Astrocyte of the cerebellum (primary cell): ENCODE data around the gene OSR1.
"Not testable (repeated sequence)": the region's sequence is repeated elsewhere in the genome, so short reads cannot be mapped to it uniquely, and the experiment has no call there.

Experiments used
- DNase-seq: peaks from one replicate; pipeline ENCODE4 v3.0.0-alpha.2; 2011; ENCODE audit warnings: low read depth
- H3K4me3 ChIP-seq: 2 replicates; pipeline ENCODE4 v1.5.1; 2011; ENCODE audit warnings: mild to moderate bottlenecking, low read depth, low read length, moderate library complexity
- CTCF ChIP-seq: IDR thresholded peaks from 2 replicates; pipeline ENCODE4 v1.5.1; 2012; ENCODE audit warnings: low read length, low read depth, moderate library complexity, mild to moderate bottlenecking; ENCODE audit errors: missing control alignments
- in situ Hi-C: cut with HindIII; loops from 2 replicates; pipeline ENCODE4 v1.10.0; 2017; ENCODE audit warnings: low sequenced_read_pairs

Gene OSR1

GRCh38 chr2:19313553-19313952 is 44.9 kb downstream of the OSR1 start:
- DNase-seq = no peak
- H3K4me3 ChIP-seq = no peak overlapping the region
- in situ Hi-C loops = no loop called here
- no peak for TF ChIP-seq CTCF

GRCh38 chr2:19312949-19313348 is 45.5 kb downstream of the OSR1 start:
- no peak overlapping the region for H3K4me3 ChIP-seq
- DNase-seq = peak; percentile 11
- in situ Hi-C loops = no loop called here

GRCh38 chr2:19306065-19306464 is 52.4 kb downstream of the OSR1 start:
- H3K4me3 ChIP-seq, in situ Hi-C loops, DNase-seq: not testable (repeated sequence)

More at GRCh38 chr2:19312949-19313348, 45.5 kb downstream of the OSR1 start:
- peak; percentile 58 for TF ChIP-seq CTCF

GRCh38 chr2:19305400-19306055 is 52.9 kb downstream of the OSR1 start:
- DNase-seq, H3K4me3 ChIP-seq, in situ Hi-C loops: not testable (repeated sequence)

GRCh38 chr2:19301706-19302105 is 56.7 kb downstream of the OSR1 start:
- in situ Hi-C loops = no loop called here
- DNase-seq = no peak
- TF ChIP-seq CTCF = no peak
- no peak overlapping the region for H3K4me3 ChIP-seq
